Activated naive CD8-positive, alpha-beta T cell treated with anti-CD3 and anti-CD28 coated beads, Interleukin-2, amount 50 U/mL, for 16 hours (primary cell): ENCODE data around the gene RASD2.
"Not testable (repeated sequence)": the region's sequence is repeated elsewhere in the genome, so short reads cannot be mapped to it uniquely, and the experiment has no call there.

Source experiments
- DNase-seq: peaks from one replicate; pipeline ENCODE4 v3.0.0-alpha.2; 2020; ENCODE audit warnings: low read depth, low spot score

RASD2 gene, protein sequence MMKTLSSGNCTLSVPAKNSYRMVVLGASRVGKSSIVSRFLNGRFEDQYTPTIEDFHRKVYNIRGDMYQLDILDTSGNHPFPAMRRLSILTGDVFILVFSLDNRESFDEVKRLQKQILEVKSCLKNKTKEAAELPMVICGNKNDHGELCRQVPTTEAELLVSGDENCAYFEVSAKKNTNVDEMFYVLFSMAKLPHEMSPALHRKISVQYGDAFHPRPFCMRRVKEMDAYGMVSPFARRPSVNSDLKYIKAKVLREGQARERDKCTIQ

GRCh38 chr22:35540595-35541253 is at the start of gene RASD2:
RASD2 (plus strand) TSS chr22:35540831; CDS start chr22:35546810, 5,979 bp downstream.
- DNase-seq = peak; percentile 10

DNA sequence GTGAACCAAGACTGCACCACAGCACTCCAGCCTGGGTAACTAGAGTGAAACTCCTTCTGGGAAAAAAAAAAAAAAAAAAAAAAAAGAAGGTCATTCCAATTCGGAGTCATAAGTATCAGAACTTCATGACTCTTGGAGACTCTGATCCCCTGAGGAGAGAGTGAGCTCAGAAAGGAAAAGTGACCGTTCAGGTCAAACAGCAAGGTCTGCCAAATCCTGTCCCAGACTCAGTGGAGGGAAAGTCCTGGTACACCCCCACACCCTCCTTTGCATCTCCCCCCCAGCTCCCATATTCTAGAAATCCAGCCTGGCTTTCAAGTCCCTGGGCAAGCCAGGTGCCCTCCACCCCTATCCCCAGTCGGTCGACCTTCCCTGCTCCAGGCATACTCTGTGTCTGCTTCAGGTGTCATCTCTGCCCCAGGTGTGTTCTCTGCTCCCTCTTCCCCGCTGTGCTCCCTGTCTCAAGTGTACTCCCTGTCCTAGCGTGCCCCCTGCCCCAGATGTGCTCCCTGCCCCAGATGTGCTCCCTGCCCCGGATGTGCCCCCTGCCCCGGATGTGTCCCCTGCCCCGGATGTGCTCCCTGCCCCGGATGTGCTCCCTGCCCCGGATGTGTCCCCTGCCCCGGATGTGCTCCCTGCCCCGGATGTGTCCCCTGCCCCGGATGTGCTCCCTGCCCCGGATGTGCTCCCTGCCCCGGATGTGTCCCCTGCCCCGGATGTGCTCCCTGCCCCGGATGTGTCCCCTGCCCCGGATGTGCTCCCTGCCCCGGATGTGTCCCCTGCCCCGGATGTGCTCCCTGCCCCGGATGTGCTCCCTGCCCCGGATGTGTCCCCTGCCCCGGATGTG is 49.3 kb upstream of the RASD2 start:
- DNase-seq = not testable (repeated sequence)

GRCh38 chr22:35491908-35492380 is 48.7 kb upstream of the RASD2 start:
- no peak for DNase-seq

- no peak for DNase-seq
These were observed 47.6 kb upstream of the RASD2 start for GRCh38 chr22:35493074-35493473.

DNA sequence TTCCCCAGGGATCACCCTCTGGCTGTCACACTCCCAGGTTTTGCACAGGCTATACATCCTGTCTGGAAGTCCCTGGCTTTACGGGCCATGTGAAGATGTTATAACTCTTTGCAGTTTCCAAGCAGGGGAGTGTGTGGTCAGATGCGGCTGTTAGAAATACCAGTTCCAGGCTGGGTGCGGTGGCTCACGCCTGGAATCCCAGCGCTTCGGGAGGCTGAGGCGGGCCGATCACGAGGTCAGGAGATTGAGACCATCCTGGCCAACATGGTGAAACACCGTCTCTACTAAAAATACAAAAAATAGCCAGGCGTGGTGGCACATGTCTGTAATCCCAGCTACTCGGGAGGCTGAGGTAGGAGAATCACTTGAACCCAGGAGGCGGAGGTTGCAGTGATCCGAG is 44.9 kb upstream of the RASD2 start:
- DNase-seq = not testable (repeated sequence)

DNA sequence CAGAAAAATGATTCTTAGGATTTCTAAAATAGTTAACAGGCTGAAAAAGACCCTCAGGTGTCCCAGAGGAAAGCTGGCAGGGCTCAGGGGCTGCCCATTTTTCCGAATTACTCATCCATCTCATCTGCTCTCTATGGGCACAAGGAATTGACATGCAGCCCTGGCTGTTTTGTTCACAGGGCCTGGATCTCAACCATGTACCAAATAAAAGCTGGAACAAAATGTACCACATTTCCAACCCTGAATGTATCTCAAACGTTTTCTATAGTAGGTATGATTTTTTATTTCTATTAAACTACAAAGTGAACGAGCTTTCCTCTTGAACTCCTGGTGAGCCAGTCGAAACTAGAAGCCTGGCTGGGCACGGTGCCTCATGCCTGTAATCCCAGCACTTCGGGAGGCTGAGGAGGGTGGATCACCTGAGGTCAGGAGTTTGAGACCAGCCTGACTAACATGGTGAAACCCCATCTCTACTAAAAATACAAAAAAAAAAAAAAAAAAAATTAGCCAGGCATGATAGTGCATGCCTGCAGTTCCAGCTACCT is 43.8 kb upstream of the RASD2 start:
- DNase-seq = no peak

- DNase-seq = no peak
These were observed 42.4 kb upstream of the RASD2 start for GRCh38 chr22:35498026-35498800.

- no peak for DNase-seq
These were observed 37.8 kb upstream of the RASD2 start for GRCh38 chr22:35502836-35503235.

DNA sequence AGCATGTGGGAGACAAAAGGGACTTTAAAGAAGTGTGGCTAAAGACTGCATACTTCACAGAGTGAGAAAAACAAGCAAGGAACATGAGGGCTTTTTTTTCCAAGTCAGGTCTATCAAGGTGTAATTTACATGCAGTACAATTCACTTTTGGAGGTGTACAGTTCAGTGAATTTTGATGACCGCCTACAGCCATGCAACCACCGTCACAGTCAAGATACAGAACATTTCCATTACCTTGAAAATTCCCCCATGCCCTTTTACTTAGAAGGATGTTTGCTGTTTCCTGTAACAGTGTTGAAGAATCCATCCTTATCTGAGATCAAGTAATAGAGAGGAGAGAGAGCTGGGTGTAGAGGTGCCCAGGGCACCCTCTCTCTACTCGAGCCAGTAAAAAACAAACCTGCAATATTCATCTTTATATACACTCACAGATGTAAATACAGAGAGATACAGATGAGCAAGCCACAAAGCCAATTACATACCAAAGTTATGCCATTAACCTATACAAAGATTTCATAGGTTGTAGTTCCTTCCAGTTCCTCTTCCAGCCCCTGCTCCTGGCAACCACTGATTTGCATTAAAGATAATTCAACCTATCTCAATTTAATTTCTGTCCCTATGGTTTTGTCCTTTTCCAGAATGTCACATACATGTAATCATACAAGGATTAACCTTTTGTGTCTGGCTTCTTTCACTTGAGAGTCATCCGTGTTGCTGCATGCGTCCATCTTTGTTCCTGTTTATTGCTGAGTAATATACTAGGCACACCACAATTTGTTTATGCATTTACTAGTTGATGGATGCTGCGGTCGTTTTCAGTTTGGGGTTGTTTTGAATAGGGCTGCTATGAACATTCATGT is 35.0 kb upstream of the RASD2 start:
- no peak for DNase-seq

- DNase-seq = no peak
These were observed 34.4 kb upstream of the RASD2 start for GRCh38 chr22:35506259-35506570.

GRCh38 chr22:35507851-35508250 is 32.8 kb upstream of the RASD2 start:
- DNase-seq = not testable (repeated sequence)

- DNase-seq = no peak
These were observed 31.2 kb upstream of the RASD2 start for GRCh38 chr22:35509451-35509850.

DNA sequence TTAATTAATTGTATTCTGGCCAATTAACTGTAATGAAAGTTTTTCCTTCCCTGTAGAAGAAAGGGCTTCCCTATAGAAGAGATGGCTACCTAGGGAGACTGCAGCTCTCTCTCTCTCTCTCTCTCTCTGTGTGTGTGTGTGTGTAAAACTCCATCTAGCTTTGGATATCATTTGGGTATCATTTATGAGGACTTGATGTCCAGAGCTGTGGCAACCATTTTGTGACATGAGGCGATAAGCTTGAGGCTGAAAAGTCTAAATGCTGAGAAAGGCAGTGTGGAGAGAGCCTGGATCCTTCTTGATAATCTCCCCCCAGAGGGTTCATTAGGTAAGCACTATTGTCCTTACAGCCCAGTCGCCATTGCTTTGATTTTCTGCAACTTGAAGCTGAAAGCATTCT is 30.7 kb upstream of the RASD2 start:
- no peak for DNase-seq

GRCh38 chr22:35510481-35510934 is 30.1 kb upstream of the RASD2 start:
- DNase-seq = no peak

DNA sequence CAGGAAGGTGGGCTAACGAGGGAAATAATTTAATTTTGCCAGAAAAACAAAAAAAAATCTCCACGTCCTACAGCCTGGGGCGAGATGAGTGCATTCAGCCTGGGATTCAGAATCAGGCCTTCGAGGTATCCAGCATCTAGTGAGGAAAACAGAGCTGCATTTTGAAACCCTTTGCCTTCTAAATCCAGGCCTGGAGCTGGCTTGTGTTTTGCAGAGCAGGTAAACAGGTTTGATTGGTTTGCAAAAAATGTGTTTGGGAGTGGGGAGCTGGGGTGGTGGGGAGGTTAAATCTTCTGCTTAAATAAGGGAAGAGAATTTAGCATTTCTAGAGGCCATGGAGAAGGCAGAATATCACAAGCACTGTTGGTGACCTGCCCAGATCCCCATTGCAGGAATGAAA is 29.7 kb upstream of the RASD2 start:
- DNase-seq = no peak

DNA sequence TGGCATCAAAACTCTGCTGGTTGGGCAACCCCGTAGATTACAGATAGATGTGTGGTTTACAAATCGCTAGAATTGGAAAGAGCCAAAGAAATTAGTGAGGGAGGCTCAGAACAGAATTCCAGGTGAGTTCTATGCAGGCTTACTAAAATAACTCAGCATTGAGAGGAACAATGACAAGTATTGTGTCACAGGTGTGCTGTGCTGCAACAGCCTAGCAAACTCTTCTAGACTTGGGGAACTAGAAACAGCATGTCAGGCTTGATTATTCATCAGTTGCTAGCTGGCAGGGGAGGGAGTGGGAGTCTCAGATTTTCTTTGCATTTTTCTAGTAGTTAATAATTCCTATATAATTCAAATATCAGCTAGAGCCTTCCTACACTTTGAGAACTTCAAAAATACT is 26.3 kb upstream of the RASD2 start:
- no peak for DNase-seq

GRCh38 chr22:35515952-35516351 is 24.7 kb upstream of the RASD2 start:
- DNase-seq = not testable (repeated sequence)

DNA sequence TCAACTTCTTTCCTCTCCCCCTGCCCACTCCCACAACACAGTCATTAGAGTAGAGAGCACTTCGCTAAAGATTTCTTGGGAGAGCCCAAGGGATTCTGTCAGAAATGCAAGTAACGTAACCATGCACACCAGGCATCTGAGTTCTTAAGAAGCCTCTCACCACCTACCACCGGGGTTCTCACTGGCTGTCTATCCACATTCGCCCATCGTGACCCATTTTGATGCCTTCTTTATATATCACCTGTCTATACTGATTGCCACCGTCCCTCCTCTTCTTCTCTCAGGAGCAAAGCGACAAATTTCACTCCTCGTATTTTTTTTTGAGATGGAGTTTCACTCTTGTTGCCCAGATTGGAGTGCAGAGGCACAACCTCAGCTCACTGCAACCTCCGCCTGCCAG is 23.9 kb upstream of the RASD2 start:
- no peak for DNase-seq

DNA sequence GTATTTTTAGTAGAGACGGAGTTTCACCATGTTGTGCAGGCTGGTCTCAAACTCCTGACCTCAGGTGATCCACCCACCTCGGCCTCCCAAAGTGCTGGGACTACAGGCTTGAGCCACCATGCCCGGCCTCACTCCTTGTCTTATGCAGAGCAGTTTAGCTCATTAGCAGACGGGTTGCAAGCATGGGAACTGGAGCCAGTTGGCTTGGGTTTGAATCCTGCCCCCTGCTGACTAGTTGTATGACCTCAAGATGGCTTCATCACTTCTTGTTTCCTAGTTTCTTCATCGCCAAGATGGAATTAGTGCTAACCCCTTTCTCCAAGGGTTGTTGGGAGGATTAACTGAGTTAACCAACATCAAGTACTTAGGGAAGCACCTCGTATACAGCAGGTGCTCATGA is 23.4 kb upstream of the RASD2 start:
- no peak for DNase-seq

DNA sequence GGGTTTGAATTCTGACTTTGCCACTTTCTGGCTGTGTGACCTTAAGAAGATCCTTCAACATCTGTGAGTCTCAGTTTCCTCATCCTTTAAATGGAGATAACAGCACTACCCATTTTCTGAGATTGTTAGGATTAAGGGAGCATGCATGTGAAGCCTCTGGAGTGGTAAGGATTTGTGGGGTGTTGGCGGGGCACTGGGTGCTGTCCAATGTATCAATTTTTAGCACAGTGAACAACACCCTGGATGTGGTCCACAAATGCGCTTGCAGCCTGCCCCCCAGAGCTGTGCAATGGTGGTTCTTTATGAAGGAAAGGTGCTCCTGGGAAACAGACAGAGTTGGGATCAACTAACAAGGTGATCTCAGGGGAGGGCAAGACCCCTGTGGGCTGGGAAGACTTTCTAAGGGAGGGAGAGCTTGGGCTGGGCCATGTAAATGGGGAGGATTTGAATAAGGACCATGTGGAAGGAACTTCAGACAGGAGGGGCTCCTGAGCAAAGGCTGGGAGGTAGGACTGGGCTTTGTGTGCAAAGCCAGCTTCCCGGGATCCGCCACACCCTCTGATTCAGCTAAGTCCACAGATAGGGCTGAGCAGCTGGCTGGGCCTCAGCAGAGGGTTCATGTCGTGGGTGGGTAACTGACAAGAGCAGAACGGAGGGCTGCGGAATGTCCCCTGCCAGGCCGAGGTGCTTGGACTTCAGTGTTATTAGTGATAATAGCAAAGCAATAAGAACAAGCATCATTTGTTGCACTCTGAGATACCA is 22.7 kb upstream of the RASD2 start:
- DNase-seq = no peak
